HG03103 (cell line): ENCODE measurements around the gene COL4A6.
"Not testable (repeated sequence)": the region's sequence is repeated elsewhere in the genome, so short reads cannot be mapped to it uniquely, and the experiment has no call there.

Source experiments
- ATAC-seq: cut with Tn5 transposase; IDR thresholded peaks from one replicate; pipeline ENCODE4 v1.9.1; 2021; ENCODE audit warnings: low read depth; ENCODE audit not compliant: unreplicated experiment

Gene COL4A6

DNA sequence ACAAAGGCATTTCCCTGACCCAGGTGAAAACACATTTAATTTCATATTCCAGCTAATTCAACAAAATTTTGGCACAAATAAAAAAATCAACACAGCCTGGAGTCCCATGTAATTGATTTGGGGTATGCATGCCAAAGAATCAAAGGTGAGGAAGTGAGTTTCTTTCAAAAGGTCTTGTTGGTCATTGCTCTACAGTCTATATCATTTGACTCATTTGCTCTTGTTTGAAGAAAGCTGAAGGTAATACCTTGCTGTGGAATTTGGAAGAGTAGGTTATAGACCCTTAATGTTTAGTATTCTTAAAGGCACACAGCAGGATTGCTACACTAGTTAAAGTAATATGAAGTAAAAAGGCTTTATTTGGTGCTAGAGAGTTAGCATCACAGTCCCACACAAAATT lies 25.4 kb downstream of the COL4A6 start:
- ATAC-seq, result no peak

DNA sequence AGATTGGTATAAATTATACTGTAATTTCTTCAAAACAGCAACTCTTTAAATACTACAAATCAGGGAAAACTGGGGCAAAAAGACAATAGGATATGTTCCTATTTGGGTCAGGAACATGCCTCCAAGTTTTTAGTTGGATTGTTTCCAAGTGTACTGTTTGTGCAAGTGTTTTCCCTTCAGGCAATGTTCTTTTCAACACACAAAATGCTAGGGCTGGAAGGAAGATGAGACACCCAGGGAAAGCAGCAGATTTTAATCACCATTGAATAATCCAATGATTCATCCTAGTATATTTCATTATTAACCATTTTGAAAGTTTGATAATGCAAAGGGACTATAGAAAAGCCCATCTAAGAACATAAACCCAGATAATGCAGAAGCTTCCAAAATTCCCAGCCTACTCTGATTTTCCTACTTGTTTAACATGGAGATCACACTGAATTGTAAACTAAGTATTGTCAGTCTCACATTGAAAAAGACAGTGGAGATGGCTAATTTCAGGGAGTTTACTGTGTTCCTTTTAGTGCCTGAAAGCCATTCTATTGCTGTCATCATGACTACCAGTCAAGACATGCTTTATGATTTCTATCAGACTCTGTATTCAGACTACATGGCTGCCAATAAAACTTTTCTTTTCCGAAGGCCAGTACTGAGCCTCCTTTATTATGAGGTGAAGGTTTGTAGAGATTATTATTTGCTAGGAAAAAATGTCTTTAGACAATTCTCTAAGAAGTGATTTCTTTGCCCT lies 38.6 kb downstream of the COL4A6 start:
- ATAC-seq, result no peak

- no peak for ATAC-seq
These were observed 40.4 kb downstream of the COL4A6 start for GRCh38 chrX:108397627-108398391.

GRCh38 chrX:108396986-108397385 lies 41.2 kb downstream of the COL4A6 start:
- no peak for ATAC-seq

DNA sequence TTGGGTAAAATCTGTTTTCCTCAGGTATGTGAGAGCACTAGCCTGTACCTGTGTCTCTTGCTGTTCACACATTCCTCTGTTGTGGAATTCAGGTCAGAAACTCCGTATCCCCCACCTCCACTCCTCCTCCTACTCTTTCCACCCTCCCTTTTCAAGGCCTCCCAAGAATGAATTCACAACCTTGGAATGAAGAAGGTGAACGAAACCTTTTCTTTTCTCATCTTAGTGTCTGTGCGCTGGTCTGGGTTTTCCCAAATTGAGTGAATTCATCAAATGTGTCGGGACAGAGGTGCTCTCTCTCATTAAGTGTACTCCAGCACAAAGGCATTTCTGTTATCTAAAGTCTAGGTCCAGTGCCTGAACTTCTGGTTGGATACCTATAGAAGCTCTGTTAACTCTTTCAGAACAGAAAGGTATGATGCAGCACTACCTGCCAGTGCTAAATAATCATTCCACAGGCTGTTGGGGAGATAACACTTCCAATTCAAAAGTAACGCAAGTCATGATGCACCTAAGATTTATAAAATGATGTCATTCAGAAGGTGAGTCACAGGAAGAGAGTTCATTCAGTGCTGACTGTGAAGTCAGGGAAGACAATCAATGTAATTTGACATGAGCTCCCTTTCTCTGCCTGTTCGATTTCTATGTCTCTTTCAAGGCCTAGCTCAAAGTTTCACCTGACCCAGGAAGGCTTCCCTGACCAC lies 41.9 kb downstream of the COL4A6 start:
- no peak for ATAC-seq

DNA sequence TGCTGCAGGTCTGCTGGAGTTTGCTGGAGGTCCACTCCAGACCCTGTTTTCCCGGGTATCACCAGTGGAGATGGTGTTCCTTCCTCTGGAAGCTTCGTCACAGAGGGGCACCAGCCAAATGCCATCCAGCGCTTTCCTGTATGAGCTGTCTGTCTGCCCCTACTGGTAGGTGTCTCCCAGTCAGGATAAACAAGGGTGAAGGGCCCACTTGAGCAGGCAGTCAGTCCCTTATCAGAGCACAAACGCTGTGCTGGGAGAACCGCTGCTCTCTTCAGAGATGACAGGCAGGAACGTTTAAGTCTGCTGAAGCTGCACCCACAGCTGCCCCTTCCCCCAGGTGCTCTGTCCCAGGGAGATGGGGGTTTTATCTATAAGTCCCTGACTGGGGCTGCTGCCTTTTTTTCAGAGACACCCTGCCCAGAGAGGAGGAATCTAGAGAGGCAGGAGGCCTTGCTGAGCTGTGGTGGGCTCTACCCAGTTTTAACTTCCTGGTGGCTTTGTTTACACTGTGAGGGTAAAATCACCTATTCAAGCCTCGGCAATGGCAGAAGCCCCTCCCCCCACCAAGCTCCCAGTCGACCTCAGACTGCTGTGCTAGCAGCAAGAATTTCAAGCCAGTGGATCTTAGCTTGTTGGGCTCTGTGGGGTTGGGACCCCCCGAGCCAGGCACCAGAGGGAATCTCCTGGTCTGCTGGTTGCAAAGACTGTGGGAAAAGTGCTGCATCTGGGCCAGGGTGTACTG lies 47.1 kb downstream of the COL4A6 start:
- not testable (repeated sequence) for ATAC-seq

GRCh38 chrX:108384783-108385182 lies 53.4 kb downstream of the COL4A6 start:
- no peak for ATAC-seq

- ATAC-seq, result no peak
These were observed 58.0 kb downstream of the COL4A6 start for GRCh38 chrX:108380222-108380621.

- not testable (repeated sequence) for ATAC-seq
These were observed 61.4 kb downstream of the COL4A6 start for GRCh38 chrX:108376821-108377220.

DNA sequence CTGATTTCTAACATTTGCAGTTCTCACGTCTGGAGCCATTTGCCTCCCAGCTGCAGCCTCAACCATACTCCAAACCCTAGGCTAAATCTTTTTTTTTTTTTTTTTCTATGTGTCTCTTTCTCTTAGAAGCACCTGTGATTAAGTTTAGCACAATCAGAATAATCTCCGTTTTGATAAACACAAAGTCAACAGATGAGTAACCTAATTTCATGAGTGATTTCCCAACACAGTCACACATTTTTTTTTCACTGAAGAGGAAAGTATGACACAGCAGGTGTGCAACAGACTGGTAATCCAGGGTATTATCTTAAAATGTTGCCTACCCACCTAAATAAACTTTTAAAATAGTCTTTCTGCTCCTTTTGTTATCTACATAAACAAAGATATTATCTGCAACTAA lies 62.6 kb downstream of the COL4A6 start:
- not testable (repeated sequence) for ATAC-seq

DNA sequence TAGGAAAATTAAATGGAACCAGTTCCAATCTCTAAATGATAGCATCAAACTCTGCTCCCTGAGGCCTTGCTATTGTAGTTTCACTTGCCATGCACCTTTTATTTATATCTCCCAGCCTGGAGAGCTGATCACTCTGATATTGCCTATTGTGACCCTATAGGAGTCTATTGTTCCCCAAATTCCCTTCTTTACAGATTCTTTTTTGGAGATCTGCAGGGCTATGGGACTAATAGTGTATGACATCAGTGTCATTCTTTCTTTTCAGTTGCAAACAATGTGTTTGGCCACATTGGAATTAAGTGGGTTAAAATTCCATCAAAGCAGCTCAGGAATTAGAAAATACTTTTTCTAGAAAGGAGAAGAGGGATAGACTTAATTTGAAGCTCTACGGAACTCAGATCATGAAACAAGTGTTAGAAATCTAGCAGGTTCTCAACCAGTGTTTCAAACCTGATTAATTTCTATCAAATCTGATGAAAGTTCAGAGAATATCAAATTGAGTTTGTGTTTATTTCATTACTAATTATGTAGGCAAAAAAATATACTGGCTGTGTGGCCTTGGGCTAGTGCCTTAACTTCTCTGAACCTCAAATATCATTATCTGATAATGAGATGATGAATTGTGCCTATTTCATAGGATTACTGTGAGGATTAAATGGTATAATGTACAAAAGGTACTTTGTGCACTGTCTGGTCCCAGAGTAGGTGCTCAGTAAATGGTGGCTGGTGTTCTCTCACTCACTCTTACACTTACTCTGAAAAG lies 71.4 kb downstream of the COL4A6 start:
- no peak for ATAC-seq

DNA sequence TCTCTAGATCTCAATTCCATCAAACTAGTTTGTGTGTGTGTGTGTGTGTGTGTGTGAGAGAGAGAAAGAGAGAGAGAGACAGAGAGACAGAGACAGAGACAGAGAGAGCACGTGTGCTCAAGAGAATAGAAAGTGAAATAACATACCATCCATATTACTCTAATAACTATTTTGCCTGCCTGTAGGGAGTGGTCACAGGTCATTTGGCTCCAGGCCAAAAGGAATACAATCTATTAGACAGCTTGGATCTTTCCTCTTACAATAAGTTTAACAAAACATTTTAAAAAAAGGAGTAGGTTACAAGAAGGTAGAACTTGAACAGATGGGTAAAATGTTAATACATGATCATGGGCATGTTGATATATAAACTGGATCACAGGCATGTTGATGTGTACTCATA lies 76.2 kb downstream of the COL4A6 start:
- no peak for ATAC-seq

DNA sequence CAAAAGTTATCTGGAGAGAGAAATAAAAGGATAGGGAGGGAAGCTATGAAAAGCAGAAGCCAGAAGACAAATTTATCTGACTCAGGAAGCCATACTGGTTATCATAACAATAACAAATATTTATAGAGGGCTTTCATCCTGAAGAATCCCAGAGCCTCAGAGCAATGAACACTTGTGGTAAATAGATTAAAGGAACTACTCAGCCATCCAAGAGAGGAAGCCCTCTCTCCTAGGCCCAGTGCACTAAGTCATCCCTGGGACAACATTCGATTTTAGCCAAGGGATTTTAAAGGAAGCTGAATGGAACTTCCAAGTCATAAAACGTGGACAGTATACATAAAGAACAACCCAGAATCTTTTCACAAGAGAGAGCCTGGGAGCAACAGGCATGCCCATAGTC lies 76.9 kb downstream of the COL4A6 start:
- ATAC-seq, result no peak

GRCh38 chrX:108359806-108360602 lies 78.2 kb downstream of the COL4A6 start:
- no peak for ATAC-seq

DNA sequence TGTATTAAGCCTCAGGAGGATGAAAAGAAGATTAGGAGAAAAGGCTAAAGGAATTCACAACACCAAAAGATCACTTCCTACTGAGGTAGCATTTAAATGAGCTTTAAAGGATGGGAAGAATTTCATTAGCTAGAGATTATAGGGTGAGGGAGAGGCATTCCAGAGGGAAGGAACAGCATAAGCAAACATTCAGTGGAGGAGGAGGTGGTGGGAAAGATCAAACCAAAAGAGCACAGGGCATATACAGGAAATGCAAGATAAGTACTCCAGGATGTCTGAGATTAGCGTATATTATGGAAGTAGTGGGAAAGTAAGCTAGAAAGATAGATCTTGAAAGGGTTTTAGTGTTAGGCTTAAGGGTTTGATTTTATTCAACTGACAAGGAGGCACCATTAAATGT lies 84.8 kb downstream of the COL4A6 start:
- ATAC-seq, result no peak

DNA sequence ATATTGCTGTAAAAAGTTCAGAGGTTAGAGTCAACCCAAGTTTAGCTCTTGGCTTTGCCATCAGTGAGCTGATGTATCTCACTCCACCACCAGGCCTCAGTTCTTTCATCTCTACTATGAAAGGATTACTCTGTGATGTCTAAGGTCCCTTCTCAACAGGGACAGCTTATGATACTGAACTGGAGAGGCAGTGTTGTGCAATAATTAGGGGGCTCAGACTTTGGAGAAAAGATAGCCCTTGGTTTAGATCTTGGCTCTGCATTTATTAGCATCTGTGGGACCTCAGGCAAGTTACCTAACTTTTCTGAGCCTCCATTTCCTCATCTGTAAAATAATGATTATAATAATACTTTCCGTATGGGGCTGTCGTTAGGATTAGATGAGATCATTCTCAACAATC lies 89.0 kb downstream of the COL4A6 start:
- no peak for ATAC-seq

GRCh38 chrX:108348525-108348924 lies 89.7 kb downstream of the COL4A6 start:
- ATAC-seq, result no peak

DNA sequence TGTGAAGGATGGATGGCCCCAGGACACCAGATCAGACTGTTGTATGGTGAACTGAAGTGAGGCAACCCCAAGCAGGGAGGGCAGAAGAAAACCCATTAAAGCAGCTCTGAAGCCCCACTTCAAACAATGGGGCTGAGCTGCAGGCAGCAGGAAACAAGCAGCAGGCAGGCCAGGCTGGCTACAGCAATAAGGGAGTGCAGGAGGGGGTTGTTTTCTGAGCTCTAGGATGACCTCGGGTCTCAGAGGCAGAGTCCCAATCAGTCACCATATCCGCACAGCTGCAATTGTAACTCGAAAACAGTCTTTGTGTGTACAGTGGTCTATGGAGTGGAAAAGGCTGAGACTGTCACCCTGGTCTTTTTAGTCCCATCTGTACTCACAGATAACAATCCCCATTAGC lies 90.4 kb downstream of the COL4A6 start:
- no peak for ATAC-seq

DNA sequence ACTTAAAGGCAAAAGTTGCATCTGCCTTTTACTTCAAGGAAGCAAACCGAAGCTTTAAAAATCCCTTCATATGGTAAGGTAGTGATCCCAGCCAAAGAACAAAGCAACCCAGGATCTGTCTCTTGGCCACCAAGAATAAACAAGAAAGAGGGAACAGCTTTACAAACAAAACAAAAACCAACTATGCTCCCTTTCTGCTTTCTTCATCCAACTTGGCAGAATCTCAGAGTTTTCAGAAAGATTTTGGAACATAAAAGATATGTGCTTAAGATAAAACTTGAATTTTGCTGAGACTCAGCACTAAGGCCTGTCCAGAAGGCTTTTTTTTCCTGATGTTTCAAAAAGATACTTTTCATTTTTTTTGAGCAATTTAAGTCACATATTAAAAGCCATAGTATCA lies 94.0 kb downstream of the COL4A6 start:
- ATAC-seq, result no peak
